GM21360 (cell line): ENCODE measurements around the gene PARP4.
"Not testable (repeated sequence)": the region's sequence is repeated elsewhere in the genome, so short reads cannot be mapped to it uniquely, and the experiment has no call there.

Experiments used
- ATAC-seq: cut with Tn5 transposase; IDR thresholded peaks from one replicate; pipeline ENCODE4 v1.9.1; 2021; ENCODE audit warnings: mild to moderate bottlenecking, moderate library complexity; ENCODE audit not compliant: unreplicated experiment

The PARP4 gene

DNA sequence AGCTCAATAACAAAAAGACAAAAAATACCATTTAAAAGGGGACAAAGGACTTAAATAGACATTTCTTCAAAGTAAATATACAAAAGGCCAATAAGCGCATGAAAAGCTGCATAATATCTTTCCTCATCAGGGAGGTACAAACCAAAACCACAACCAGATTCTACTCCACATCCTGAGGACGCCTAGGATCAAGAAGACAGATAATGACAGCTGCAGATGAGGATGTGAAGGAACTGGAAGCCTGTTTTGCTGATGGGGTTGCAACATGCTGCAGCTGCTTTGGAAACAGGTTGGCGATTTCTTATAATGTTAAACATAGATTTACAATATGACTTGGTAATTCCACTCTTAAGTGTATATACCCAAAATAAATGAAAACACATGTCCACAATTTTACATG is 132.4 kb downstream of the PARP4 start:
- ATAC-seq, result not testable (repeated sequence)

DNA sequence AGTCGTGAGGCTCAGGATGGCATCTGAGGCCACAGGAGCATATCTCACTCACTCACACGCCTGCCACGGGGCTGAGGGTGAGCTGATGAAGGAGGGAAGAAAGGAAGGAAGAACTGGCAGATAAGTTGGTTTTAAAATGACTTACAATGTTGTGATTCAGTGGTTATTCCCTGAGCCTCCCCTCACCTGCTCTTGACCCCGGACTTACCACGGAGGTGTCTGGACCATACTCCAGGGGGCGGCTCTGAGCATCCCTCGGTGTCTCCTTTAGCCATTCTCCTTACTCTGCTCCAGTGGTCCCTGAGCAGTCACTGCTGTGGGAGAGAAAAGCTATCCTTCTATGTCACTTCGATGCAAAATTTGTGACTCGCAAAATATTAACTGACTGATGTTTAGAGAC is 141.3 kb downstream of the PARP4 start:
- ATAC-seq, result not testable (repeated sequence)
